Heart right ventricle (tissue), 16 donors: ENCODE measurements around the gene MBNL3. TPM values are rescaled to one million over a fixed set of nuclear protein-coding genes. Genes with fewer than 3 reads are reported as not detected.

Experiments
- ATAC-seq, 8 donors: fragments of 200-7000 bp; cut with Tn5 transposase; one replicate each; pipeline ENCODE4 v1.9.1; 2020; ENCODE audit warnings: mild to moderate bottlenecking in 8 of 8, moderate library complexity in 8 of 8, moderate number of reproducible peaks in 1 of 8
- DNase-seq, 2 donors: peaks; one replicate each; pipeline ENCODE4 v3.0.0-alpha.2; 2020
- H3K27ac ChIP-seq, 10 donors: fragments of 200-600 bp; sonication (generic) in 2 of 10; one replicate each; pipeline versions ENCODE4 v1.5.0 to v1.8.0; 2020 to 2022; ENCODE audit warnings: mild to moderate bottlenecking in 3 of 10
- H3K27me3 ChIP-seq, 7 donors: fragments of 200-600 bp; one replicate each; pipeline ENCODE4 v1.8.0; 2021 to 2022; ENCODE audit warnings: mild to moderate bottlenecking in 2 of 7
- H3K36me3 ChIP-seq, 9 donors: fragments of 200-600 bp; sonication (generic) in 1 of 9; one replicate each; pipeline versions ENCODE4 v1.5.0 to v1.8.0; 2020 to 2022; ENCODE audit warnings: mild to moderate bottlenecking in 2 of 9
- H3K4me1 ChIP-seq, 9 donors: fragments of 200-600 bp; sonication (generic) in 1 of 9; one replicate each; pipeline versions ENCODE4 v1.5.0 to v1.8.0; 2020 to 2022; ENCODE audit warnings: mild to moderate bottlenecking in 4 of 9
- H3K4me3 ChIP-seq, 10 donors: fragments of 200-600 bp; sonication (generic) in 2 of 10; one replicate each; pipeline versions ENCODE4 v1.5.0 to v1.8.0; 2020 to 2022; ENCODE audit warnings: mild to moderate bottlenecking in 7 of 10, moderate library complexity in 2 of 10
- H3K9me3 ChIP-seq, 11 donors: fragments of 200-600 bp in 10 of 11; sonication (generic) in 2 of 11; one replicate each; pipeline versions ENCODE4 v1.5.0 to v1.8.0; 2013 to 2022; ENCODE audit warnings: mild to moderate bottlenecking in 2 of 11, control low read depth in 1 of 11, moderate library complexity in 1 of 11
- WGBS, 2 donors: extraction: QIAGEN DNeasy Blood & Tissue Kit; methylation state at CpG; one replicate each; pipeline ENCODE4 v1.1.7; 2013; ENCODE audit warnings: inconsistent platforms in 1 of 2; 5-methylcytosine and 5-hydroxymethylcytosine counted together
- intact Hi-C, 10 donors: fragments of 100-400 bp; cut with DNase I; formaldehyde crosslinking; loops; one replicate each; pipeline versions ENCODE4 v1.11.1 to v1.14.2; 2022
- polyA plus RNA-seq, 2 donors: library from polyadenylated mRNA; stranded (reverse); fragments of 200-250 nt; gene quantifications; one replicate each; pipeline ENCODE4 v1.2.3, GENCODE V29; 2013
- total RNA-seq, 10 donors: library from RNA; stranded (reverse); fragmentation: NEBNext Ultra II Directional in 3 of 10; extraction: Animal tissue kit (Norgen Biotek cat#: 25700) in 3 of 10; gene quantifications; one replicate each; pipeline versions ENCODE4 v1.2.1 to v1.2.4, GENCODE V29; 2021 to 2023
- TF ChIP-seq, protein P1 (sequence below), 9 donors: fragments of 200-600 bp; sonication (generic) in 2 of 9; IDR thresholded peaks; one replicate each; pipeline versions ENCODE4 v1.5.0 to v1.8.0; 2021 to 2022; ENCODE audit warnings: antibody characterized with exemption in 9 of 9, mild to moderate bottlenecking in 5 of 9, moderate library complexity in 1 of 9
- donor health status: Arrhythmogenic right ventricular cardiomyopathy.
- donor health status: ischemic (EF 13 %, LVEDD 7.1; RV severe dilation, severe dysfunction).
- donor health status: healthy with polysubstance abuse.
- donor health status: DM: no; HTN: yes; CAD: no.
- donor health status: DM: no; HTN: no; CAD: no.
- donor health status: ischemic (EF 25% LVEDD 6.9; RV normal size, moderate dysfunction).
- donor health status: ischemic (EF 25% LVEDD 5.7; RV mildly dilated, moderate dysfunction).
- donor health status: healthy.
- donor health status: DM: yes; HTN: yes; CAD: no.
- donor health status: Ischemic cardiomyopathy.
- donor health status: ischemic (EF 35%, LVEDD 5.7; RV mildly dilated, moderate dysfunction).
- donor health status: nonischemic (EF 11% LVEDD 7.7; RV severe dilation, severe dysfunction).
- donor health status: DM: yes; HTN: yes; CAD: no.
- donor health status: PGD.
- donor health status: ischemic (EF 29% LVEDD 5.4; RV normal size, mild dysfunction).
- donor health status: nonischemic (EF 23%, LVEDD 6.1; RV moderate dilation, normal function).

Gene MBNL3
- total and polyA plus RNA-seq, 12 donors: 0.51 to 41.9 (median 5.6) TPM

DNA sequence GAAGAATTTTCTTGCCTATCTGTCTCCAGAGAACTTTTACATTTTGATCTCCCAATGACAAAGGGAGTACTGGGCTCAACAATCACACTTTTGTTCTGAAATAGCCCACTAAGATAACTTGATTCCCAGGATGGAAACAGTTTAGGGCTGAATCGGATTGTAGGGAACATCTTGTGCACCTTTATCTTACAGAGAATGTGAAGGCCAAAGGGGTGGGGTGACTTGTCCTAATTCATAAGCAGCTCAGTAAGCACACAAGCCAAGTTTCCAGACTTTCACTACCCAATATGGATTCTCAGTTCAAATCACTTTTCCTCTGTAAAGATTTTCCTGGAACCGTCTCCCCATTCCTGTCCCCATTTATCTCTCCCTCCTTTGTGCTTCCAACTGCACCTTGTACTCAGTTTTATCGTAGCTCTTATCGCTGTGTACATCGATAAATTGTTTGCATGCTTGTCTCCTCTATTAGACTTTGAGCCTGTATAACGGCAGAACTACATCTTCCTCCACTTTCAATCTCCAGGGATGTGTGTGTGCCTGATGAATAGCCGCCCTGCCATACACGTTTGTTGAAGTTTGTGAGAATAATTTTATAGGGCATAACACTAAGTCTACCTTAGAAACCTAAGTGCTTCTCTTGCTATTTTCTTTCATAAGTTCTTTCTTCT lies 77.4 kb downstream of the MBNL3 start:
- 46 to 53% methylated on average over 8 of the region's 8 CpGs for WGBS, 2 donors
- no peaks in the 10 kb centered on the region for H3K9me3 ChIP-seq
- ATAC-seq (peak in 1 of 8 donors; percentile 76), DNase-seq (no peak)
- H3K27me3 ChIP-seq: peaks cover 0 to 64% (median 0%) of the 10 kb centered on the region in 7 donors
- intact Hi-C loops: no loop called here
- no peaks in the 10 kb centered on the region for H3K4me1 ChIP-seq
- H3K27ac ChIP-seq: no peak overlapping the region
- TF ChIP-seq, protein P1, sequence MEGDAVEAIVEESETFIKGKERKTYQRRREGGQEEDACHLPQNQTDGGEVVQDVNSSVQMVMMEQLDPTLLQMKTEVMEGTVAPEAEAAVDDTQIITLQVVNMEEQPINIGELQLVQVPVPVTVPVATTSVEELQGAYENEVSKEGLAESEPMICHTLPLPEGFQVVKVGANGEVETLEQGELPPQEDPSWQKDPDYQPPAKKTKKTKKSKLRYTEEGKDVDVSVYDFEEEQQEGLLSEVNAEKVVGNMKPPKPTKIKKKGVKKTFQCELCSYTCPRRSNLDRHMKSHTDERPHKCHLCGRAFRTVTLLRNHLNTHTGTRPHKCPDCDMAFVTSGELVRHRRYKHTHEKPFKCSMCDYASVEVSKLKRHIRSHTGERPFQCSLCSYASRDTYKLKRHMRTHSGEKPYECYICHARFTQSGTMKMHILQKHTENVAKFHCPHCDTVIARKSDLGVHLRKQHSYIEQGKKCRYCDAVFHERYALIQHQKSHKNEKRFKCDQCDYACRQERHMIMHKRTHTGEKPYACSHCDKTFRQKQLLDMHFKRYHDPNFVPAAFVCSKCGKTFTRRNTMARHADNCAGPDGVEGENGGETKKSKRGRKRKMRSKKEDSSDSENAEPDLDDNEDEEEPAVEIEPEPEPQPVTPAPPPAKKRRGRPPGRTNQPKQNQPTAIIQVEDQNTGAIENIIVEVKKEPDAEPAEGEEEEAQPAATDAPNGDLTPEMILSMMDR (IDR thresholded peaks at IDR 0.05): no peak
- no peaks in the 10 kb centered on the region for H3K36me3 ChIP-seq
- H3K4me3 ChIP-seq: no peak overlapping the region

DNA sequence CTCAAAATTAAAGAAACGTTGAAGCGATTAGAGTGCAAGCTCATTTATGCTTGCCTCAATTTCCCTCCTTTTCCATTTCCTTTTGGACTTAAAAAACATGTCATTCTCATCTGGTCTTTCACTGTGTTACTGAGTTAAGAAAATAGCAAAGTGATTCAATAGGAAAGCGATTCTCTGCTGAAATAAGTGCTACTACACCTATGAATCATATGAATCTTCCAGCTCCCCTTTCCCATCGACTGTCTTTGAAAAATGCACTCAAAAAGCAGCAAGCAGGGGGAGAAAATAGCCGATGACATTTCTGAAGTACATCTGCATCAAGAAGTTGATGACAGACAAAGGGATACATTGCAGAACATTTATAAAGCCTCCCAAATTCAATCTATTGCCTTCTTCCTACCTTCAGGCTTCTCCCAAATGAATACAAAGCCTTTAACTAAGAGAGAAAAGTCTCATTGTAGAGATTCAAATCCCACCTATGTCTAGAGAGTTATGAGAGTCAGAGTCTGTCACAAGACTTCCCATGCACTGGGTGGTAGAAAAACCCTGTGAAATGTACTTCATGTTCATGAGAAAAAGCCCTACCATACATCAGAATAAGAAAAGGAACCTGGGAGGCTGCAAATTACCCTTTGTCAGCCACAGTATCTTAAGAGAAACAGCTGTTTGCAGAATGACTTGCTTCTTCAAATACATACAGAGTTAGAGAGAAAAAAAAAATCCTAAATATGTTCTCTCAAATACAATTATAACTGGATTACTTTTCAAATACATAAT lies 78.9 kb downstream of the MBNL3 start:
- intact Hi-C loops: no loop called here
- Histone ChIP-seq H3K27ac (no peak overlapping the region), H3K9me3 (no peaks in the 10 kb centered on the region), H3K4me3 (no peak overlapping the region), H3K27me3 (peaks cover 0 to 53% (median 0%) of the 10 kb centered on the region in 7 donors), H3K4me1 (no peaks in the 10 kb centered on the region), H3K36me3 (no peaks in the 10 kb centered on the region)
- 63 to 67% methylated on average over 5 of the region's 5 CpGs for WGBS, 2 donors
- TF ChIP-seq, protein P1 (IDR thresholded peaks at IDR 0.05): no peak
- ATAC-seq (no peak), DNase-seq (no peak)

DNA sequence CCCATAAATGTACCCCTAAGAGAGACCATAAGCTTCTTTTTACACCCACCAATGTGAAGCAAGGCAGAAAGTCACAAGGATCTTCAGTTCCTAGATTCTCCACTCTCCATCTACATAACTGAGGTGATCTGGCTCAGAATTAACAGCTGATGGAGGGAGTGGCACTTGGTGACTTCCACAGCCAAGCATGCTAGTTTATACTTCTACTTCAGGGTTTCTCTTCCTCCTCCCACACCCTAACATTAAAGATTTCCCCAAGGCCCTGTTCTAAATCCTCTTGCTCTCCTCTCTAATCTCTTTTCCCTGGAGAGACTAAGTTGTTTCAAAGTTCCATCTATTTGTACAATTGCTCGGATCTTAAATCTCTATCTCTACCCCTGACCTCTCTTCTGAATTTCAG lies 81.1 kb downstream of the MBNL3 start:
- intact Hi-C loops: no loop called here
- H3K27ac ChIP-seq: no peak overlapping the region
- H3K9me3 ChIP-seq: no peaks in the 10 kb centered on the region
- H3K27me3 ChIP-seq: peaks cover 0 to 40% (median 0%) of the 10 kb centered on the region in 7 donors
- TF ChIP-seq, protein P1 (IDR thresholded peaks at IDR 0.05): no peak
- ATAC-seq (no peak), DNase-seq (no peak)
- no peak overlapping the region for H3K4me3 ChIP-seq
- WGBS, 2 donors: 58 to 77% methylated on average over 1 of the region's 1 CpG
- no peaks in the 10 kb centered on the region for H3K36me3 ChIP-seq
- no peaks in the 10 kb centered on the region for H3K4me1 ChIP-seq

DNA sequence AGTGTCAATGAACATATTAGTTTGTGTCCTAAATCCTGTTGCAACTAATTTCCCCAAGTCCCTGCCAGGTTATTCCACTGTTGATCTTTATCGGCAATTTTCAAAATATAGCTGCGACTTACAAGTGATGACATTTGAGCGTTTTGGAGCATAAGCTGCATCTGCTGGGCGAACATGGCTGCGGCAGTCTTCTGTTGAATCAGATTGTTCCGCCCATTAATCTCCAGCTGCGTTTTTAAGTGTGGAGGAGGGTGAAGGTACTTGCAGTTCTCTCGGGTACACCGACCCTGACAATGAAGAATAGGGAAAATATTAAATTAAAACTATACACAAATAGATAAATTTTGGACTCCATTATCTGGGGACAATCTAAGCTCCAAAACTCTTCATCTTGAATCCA lies 82.7 kb downstream of the MBNL3 start:
- H3K27ac ChIP-seq: no peak overlapping the region
- H3K9me3 ChIP-seq: no peaks in the 10 kb centered on the region
- H3K27me3 ChIP-seq: peaks cover 0 to 35% (median 0%) of the 10 kb centered on the region in 7 donors
- ATAC-seq (no peak), DNase-seq (no peak)
- no peaks in the 10 kb centered on the region for H3K36me3 ChIP-seq
- TF ChIP-seq, protein P1 (IDR thresholded peaks at IDR 0.05): no peak
- intact Hi-C loops: no loop called here
- WGBS, 2 donors: 98 to 99% methylated on average over 9 of the region's 9 CpGs
- no peaks in the 10 kb centered on the region for H3K4me1 ChIP-seq
- no peak overlapping the region for H3K4me3 ChIP-seq
